Measurements from ENCODE around the gene NRN1L.

NRN1L gene

DNA sequence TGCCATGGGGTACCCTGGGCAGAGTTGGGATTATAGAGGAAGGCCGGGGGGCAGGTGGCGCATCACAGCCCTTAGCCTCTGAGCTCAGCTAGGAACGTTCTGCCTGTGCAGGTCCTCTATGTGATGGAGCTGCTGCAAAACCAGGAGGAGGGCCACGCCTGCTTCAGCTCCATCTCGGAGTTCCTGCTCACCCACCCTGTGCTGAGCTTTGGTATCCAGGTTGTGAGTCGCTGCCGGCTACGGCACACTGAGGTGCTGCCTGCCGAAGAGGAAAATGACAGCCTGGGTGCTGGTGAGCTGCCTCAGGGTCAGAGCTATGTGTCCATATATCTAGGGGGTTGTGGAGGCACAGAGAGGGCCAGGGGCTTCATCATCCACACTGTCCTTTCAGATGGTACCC lies 5.8 kb upstream of the NRN1L start:
- H3K4me3 ChIP-seq (ENCODE audit: low read depth, low read length): no peak overlapping the region
- no peak for TF ChIP-seq CTCF (IDR thresholded peaks at IDR 0.05; ENCODE audit: low read depth, low read length)

- H3K4me3 ChIP-seq (ENCODE audit: low read depth, low read length): no peak overlapping the region
- no peak for TF ChIP-seq CTCF (IDR thresholded peaks at IDR 0.05; ENCODE audit: low read depth, low read length)
Observed at GRCh38 chr16:67879462-67879861, 5.2 kb upstream of the NRN1L start.

GRCh38 chr16:67879936-67880335 lies 4.7 kb upstream of the NRN1L start:
- TF ChIP-seq CTCF (IDR thresholded peaks at IDR 0.05; ENCODE audit: low read depth, low read length): no peak
- no peak overlapping the region for H3K4me3 ChIP-seq (ENCODE audit: low read depth, low read length)

DNA sequence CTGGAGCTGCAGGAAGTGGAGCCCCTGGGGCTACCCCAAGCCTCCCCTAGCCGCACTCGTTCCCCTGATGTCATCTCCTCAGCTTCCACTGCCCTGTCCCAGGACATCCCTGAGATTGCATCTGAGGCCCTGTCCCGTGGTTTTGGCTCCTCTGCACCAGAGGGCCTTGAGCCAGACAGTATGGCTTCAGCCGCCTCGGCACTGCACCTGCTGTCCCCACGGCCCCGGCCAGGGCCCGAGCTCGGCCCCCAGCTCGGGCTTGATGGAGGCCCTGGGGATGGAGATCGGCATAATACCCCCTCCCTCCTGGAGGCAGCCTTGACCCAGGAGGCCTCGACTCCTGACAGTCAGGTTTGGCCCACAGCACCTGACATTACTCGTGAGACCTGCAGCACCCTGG lies 4.1 kb upstream of the NRN1L start:
- no peak for TF ChIP-seq CTCF (IDR thresholded peaks at IDR 0.05; ENCODE audit: low read depth, low read length)
- H3K4me3 ChIP-seq (ENCODE audit: low read depth, low read length): no peak overlapping the region

DNA sequence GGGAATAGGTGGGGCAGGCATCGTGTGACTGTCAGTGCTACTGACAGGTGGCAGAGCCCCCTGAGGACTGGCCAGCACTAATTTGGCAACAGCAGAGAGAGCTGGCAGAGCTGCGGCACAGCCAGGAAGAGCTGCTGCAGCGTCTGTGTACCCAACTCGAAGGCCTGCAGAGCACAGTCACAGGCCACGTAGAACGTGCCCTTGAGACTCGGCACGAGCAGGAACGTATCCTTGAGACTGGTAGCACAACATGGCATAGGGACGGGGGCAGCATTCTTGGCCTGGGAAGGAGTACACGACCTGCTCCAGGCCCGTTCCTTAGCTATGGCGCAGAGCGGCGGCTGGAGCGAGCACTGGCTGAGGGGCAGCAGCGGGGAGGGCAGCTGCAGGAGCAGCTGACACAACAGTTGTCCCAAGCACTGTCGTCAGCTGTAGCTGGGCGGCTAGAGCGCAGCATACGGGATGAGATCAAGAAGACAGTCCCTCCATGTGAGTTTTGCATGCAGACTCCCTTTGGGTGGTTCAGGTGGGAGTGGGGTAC lies 3.0 kb upstream of the NRN1L start:
- TF ChIP-seq CTCF (IDR thresholded peaks at IDR 0.05; ENCODE audit: low read depth, low read length): no peak

DNA sequence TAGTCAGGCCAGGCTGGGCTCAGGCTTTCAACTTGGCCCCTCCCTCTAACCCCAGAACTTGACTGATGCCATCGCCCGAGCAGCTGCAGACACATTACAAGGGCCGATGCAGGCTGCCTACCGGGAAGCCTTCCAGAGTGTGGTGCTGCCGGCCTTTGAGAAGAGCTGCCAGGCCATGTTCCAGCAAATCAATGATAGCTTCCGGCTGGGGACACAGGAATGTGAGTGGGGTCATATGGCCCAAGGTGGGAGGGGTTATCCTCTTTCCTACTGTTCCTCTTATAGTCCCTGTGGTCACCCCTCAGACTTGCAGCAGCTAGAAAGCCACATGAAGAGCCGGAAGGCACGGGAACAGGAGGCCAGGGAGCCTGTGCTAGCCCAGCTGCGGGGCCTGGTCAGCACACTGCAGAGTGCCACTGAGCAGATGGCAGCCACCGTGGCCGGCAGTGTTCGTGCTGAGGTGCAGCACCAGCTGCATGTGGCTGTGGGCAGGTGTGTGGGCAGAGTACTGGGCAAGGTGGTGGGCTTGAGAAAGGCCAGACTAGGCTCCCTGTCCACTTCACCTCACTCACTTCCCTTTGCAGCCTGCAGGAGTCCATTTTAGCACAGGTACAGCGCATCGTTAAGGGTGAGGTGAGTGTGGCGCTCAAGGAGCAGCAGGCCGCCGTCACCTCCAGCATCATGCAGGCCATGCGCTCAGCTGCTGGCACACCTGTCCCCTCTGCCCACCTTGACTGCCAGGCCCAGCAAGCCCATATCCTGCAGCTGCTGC lies 2.1 kb upstream of the NRN1L start:
- H3K4me3 ChIP-seq (ENCODE audit: low read depth, low read length): no peak overlapping the region
- TF ChIP-seq CTCF (IDR thresholded peaks at IDR 0.05; ENCODE audit: low read depth, low read length): no peak

More for the DNA sequence above, 3.0 kb upstream of the NRN1L start:
- no peak overlapping the region for H3K4me3 ChIP-seq (ENCODE audit: low read depth, low read length)

- TF ChIP-seq CTCF (IDR thresholded peaks at IDR 0.05; ENCODE audit: low read depth, low read length): no peak
- H3K4me3 ChIP-seq (ENCODE audit: low read depth, low read length): no peak overlapping the region
Observed at GRCh38 chr16:67883146-67883871, 1.4 kb upstream of the NRN1L start.
